Left hindlimb (tissue), 1 donor: ENCODE results near the gene HOXA3.

Experiments used
- DNase-seq: peaks from one replicate; pipeline ENCODE4 v3.0.0-alpha.2; 2018

Gene HOXA3

GRCh38 chr7:27142580-27143022 lies 9.8 kb downstream of the HOXA3 start:
- no peak for DNase-seq

DNA sequence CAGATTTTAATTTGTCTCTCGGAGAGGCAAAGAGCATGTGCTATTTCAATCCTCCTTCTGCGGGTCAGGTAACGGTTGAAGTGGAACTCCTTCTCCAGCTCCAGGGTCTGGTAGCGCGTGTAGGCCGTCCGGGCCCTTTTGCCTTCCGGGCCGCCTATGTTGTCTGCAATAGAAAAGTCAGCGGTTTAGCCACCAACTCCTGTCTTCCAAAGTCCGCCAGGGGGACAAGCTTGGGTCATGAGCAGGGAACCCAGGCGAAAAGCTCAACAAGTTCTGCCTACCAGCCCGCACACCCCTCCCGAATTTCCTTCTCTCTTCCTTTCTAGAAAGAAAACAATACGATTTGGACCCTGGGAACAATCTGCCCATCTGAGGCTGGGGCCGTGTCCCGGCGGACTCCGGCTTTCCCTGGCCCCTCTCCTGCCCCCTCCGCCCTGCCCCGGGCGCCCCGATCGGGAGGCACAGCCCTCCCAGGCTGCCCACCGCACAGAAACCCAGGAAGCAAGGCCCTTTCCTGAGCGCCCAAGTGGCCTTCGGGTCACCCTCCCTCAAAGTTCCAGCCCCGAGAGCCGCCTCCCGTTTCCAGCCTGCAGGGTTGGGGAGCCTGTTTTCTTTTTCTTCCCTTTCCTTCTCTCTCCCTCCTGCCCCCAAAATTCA lies 10.3 kb downstream of the HOXA3 start:
- peak; percentile 40 for DNase-seq

DNA sequence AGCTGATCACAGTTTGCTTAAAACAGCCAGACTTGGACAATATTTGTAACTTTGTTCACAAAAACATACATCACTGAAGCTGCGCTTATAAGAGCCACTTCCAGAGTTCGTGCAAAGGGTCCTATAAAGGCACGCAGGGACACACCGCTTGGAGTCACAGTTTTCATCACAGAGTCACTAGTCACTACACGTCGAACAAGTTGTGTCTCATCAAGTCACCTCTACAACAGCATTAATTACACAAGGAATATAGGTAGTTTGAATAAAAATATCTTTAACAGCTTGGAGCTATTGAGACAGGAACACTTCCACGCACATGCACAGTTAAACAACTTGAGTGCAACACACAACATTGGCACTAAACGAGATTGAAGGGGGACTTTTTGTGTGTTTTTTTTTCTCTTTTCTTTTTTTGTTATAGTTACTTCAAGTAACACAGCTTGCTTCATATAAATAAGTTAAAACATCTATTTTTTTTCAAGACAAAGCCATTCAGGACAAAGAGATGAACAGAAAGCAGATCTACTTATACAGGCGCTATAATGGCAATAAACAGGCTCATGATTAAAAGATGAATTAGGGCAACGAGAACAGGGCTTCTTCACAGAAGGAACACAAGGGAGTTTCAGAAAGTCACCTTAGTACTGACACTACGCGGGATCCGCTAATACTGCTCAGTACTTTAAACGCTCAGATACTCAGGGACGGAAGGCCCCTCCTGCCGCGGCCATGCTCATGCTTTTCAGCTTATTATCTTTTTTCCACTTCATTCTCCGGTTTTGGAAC lies 11.1 kb downstream of the HOXA3 start:
- DNase-seq: no peak

GRCh38 chr7:27140126-27140857 lies 12.1 kb downstream of the HOXA3 start:
- peak; percentile 51 for DNase-seq

DNA sequence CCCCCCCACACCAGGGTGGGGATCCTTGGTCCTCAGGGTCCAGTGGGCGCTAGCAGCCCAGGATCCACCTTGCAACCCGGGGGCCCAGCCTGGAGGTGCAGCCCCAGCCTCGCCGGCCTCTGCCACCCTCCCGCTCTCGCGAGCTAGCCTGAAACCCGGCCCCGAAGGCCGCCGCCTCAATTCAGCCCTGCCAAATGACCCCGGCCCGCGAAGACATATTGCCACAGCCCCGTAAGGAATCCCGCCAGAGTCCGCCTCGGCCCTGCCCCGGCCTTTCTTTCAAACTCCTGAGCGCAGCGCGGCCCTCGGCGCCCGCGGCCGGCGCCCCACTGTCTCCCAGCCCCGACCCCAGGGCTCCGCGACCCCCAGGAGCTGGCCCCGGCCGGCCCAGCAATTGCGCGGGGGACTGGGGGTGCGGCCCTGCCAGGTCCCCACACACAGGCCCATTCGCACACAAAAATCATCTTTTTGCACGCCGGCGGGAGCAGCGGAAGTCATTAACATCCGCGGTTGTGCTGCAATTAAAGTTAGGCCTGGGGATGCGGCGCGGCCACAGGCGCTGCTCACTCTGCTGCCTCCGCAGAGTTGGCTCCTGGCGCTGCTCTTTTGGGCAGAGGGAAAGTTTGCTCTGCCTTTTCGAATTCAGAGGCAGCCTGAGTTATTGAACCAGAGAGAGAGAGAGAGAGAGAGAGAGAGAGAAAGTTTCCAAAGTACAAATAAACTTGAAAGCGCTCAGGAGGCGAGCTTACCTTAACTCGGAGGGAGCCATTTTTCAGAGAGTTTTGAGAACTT lies 12.9 kb downstream of the HOXA3 start:
- peak; percentile 54 for DNase-seq

- no peak for DNase-seq
Observed at GRCh38 chr7:27138985-27139333, 13.4 kb downstream of the HOXA3 start.

DNA sequence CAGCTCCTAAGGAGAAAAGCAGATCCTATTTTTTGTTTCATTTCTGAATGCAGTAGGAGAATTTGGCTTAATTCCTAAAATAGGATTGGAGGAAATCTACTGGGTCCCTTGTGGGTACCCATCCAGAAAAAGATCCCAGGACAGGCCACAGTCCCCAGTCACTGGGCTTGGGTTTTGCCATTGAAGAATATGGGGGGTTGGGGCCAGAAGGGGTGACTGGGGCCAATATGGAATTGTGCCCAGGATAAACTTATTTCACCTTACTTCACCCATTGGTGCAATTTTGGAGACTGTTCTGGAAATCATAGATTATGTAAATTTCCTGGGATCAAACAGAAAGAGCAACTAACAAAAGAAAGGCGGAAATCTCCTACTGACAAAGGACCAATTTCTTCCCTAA lies 13.9 kb downstream of the HOXA3 start:
- DNase-seq: no peak

DNA sequence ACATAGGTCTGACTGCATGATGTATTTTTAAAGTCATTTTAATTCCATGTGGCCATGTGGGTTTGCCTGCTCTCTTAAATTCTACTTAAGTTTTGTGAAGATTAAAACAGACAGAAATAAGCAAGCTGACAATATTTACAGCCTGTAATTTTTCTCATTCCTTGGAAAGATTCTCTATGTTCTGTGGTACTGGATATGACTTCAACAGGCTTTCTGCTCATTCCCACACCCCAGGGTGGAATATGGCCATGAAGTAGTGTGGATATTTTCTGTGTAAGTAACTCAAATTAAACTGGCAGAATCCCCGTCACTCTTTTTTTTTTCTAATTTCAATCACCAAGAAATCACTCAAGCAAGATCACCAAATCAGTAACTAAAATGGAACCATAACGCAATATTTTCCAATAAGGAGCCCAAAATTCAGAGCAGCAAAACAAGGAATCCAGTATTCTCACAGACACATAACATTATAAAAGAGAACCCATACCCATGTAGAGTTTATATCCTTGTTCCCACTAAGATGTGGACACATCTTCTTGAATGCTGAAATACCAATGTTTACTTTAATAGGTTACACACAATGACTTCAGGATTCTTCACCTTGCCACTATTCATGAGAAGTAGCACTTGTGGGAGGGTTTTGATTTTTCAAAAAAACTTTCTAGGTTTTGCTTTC lies 14.6 kb downstream of the HOXA3 start:
- no peak for DNase-seq

GRCh38 chr7:27134392-27134791 lies 18.0 kb downstream of the HOXA3 start:
- peak; percentile 40 for DNase-seq

GRCh38 chr7:27133409-27134231 lies 18.8 kb downstream of the HOXA3 start:
- no peak for DNase-seq

DNA sequence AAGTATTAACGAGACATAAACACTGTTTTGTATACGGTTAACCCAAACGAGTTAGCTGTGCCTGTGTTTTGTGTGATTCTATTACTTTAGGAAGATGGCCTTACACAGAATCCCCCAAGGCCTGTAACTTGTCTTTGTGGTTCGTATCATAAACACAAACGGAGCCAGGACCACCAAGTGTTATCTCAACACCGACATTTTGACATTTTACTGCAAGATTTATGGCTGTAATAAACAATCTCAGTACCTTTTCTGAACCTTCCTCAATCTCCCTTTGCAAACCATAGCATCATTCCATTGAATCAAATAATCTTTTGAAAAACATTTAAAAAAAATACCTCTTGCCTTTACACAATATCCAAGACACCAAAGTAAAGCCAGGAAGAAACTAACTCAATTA lies 19.4 kb downstream of the HOXA3 start:
- no peak for DNase-seq

GRCh38 chr7:27132214-27132613 lies 20.2 kb downstream of the HOXA3 start:
- no peak for DNase-seq

- DNase-seq: no peak
Observed at GRCh38 chr7:27131390-27131819, 21.0 kb downstream of the HOXA3 start.

DNA sequence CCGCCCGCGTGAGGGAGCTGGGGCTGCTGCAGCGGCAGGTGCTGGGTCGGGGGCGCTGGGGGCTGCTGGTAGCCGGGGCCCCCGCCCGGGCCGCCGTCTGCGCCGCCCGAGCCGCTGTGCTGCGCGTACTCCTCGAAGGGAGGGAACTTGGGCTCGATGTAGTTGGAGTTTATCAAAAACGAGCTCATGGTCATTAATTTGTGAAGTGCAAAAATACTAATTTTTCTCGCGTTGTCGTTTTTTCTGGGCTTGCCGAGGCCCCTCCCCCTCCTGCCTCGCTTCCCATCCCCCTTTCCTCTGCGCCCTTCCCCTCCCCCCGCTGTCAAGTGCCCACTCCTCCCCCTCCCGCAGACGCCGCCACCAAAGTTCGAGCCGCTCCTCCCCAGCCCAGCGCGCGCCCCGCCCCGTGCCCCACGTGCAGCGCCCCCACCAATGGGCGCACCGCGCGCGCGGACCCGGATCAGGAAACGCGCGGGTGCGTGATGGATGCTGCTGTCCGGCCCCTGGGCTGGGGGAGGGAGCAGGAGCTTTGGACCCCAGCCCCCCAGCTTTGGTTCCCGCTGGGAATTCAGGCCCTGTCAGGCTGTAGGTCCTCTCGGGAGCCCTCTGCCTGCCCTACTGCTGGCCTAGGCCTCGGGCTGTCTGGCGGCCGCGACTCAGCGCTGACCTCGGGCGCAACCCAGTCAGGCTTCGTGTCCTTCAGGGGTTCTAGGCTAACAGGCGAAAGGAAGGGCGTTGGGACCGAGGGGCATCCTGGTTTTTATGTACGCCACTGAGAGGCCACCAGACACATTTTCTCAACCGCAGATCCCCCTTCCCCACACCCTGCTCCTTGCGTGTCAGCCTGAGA lies 21.6 kb downstream of the HOXA3 start, which contains the start of gene HOXA4:
Gene HOXA4, minus strand, starts transcription at position 218 of the 850 bp plus-strand sequence. Its CDS starts 24 bp downstream, at position 194.
- DNase-seq: peak; percentile 94

- DNase-seq: peak; percentile 47
Observed at GRCh38 chr7:27129729-27130539, 22.4 kb downstream of the HOXA3 start.

DNA sequence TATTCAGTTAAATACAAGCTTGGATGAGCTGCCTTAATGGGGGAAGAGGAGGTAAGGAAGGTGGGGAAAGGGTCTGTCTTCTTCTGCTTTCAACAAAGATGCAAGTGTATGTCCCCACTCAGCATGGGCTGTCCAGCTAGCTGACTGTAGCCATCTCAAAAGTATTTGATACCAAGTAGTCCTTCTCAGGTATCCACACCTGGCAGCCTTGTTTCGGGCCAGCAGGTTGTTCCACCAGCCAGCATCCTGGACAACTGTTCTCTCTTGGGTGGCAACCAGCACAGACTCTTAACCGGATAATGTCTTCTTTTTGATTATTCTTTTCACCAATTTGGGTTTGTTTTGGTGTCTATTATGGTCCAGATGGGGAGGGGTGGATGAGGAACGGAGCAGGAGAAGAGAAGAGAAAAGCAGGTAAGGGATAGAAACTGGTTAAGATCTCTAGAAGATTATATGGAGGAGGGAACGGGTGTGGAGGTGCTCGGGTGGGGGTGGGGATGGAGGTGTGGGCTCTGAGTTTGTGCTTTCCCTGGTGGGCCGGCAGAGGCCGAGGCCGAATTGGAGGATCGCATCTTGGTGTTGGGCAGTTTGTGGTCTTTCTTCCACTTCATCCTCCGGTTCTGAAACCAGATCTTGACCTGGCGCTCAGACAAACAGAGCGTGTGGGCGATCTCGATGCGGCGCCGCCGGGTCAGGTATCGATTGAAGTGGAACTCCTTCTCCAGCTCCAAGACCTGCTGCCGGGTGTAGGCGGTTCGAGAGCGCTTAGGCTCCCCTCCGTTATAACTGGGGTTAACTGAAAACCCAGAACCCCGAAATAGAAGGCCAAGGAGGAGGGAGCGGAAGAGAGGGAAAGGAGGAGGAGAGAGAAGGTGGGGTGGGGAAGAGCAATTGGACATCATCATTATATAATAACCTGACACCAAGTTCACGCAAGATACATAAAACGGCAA lies 23.3 kb downstream of the HOXA3 start:
- DNase-seq: peak; percentile 32

GRCh38 chr7:27128034-27128433 lies 24.3 kb downstream of the HOXA3 start:
- peak; percentile 72 for DNase-seq
